Sigmoid colon (tissue), 4 donors: ENCODE measurements around the gene TAX1BP1.

Experiments used
- CTCF ChIP-seq, 4 experiments: fragments of 450-650 bp in 3 of 4; fragments of 200-600 bp in 1 of 4; IDR thresholded peaks; one replicate each; pipeline ENCODE4 v1.5.1; 2016 to 2019; ENCODE audit warnings: antibody characterized with exemption in 4 of 4, mild to moderate bottlenecking in 3 of 4, moderate library complexity in 2 of 4
- EP300 ChIP-seq, 4 donors: sonication (generic); formaldehyde crosslinking; IDR thresholded peaks; one replicate each; pipeline ENCODE4 v1.6.1; 2017; ENCODE audit warnings: antibody characterized with exemption in 4 of 4
- POLR2A ChIP-seq, 2 donors: fragments of 450-650 bp; IDR thresholded peaks; one replicate each; pipeline ENCODE4 v1.6.1; 2016; ENCODE audit warnings: antibody characterized with exemption in 2 of 2, mild to moderate bottlenecking in 2 of 2, moderate library complexity in 2 of 2
- POLR2AphosphoS5 ChIP-seq, 4 donors: sonication (generic); formaldehyde crosslinking; IDR thresholded peaks; one replicate each; pipeline ENCODE4 v1.6.1; 2017; ENCODE audit warnings: antibody characterized with exemption in 4 of 4

- no peak for TF ChIP-seq POLR2A (IDR thresholded peaks at IDR 0.05)
- no peak for TF ChIP-seq POLR2AphosphoS5 (IDR thresholded peaks at IDR 0.05)
- TF ChIP-seq CTCF (IDR thresholded peaks at IDR 0.05): no peak
- TF ChIP-seq EP300 (IDR thresholded peaks at IDR 0.05): no peak
These were observed 56.0 kb downstream of the TAX1BP1 start for GRCh38 chr7:27795977-27796376.
